Spleen (tissue), 7 donors: ENCODE measurements around the gene ZSCAN26.

ENCODE experiments used
- CTCF ChIP-seq, 11 experiments: fragments of 200-600 bp in 7 of 11; fragments of 450-650 bp in 4 of 11; sonication (generic) in 4 of 11; IDR thresholded peaks in 8 of 11; conservative IDR thresholded peaks in 3 of 11; 1 replicate in 7 of 11; 2 replicates in 4 of 11; pipeline versions ENCODE4 v1.4.0 to v1.8.0; 2016 to 2021; ENCODE audit warnings: antibody characterized with exemption in 11 of 11, inconsistent platforms in 4 of 11, mild to moderate bottlenecking in 1 of 11
- POLR2A ChIP-seq, 3 donors: fragments of 450-650 bp; IDR thresholded peaks; one replicate each; pipeline ENCODE4 v1.5.1; 2017; ENCODE audit warnings: antibody characterized with exemption in 3 of 3, mild to moderate bottlenecking in 1 of 3
- donor health status: DM: no; HTN: no; CAD: no; lungs with moderate emphysema.
- donor health status: DM: no; HTN: no; CAD: no.
- donor health status: DM: no; HTN: no; CAD: no.

GRCh38 chr6:28281288-28282064 lies 14.5 kb downstream of the ZSCAN26 start, which contains the start of gene PGBD1:
- TF ChIP-seq CTCF (IDR thresholded peaks at IDR 0.05 in 8 of 11, conservative IDR thresholded peaks at IDR 0.05 in 3 of 11) (no peak), POLR2A (IDR thresholded peaks at IDR 0.05) (peak in 1 of 3 donors; percentile 19)
